DOHH2 (cell line): Measurements from ENCODE around the gene SLMAP.

Source experiments
- H3F3A ChIP-seq: fragments of 200-600 bp; sonication (generic), shearing (Covaris generic); 2 replicates; pipeline ENCODE4 v1.6.0; 2016; ENCODE audit warnings: antibody characterized with exemption, mild to moderate bottlenecking; ENCODE audit not compliant: control insufficient read depth, insufficient read depth
- H3K27ac ChIP-seq: fragments of 200-600 bp; sonication (generic); 2 replicates; pipeline ENCODE4 v1.5.1; 2014; ENCODE audit warnings: low read depth, mild to moderate bottlenecking, low read length, moderate library complexity
- H3K27me3 ChIP-seq: fragments of 200-600 bp; sonication (generic); 2 replicates; pipeline ENCODE4 v1.6.1; 2014; ENCODE audit warnings: mild to moderate bottlenecking, low read length, mixed read lengths; ENCODE audit not compliant: control insufficient read depth
- H3K36me3 ChIP-seq: fragments of 200-600 bp; sonication (generic); 2 replicates; pipeline ENCODE4 v1.6.1; 2014; ENCODE audit warnings: mild to moderate bottlenecking, low read length, moderate library complexity, mixed read lengths; ENCODE audit not compliant: control insufficient read depth
- H3K4me1 ChIP-seq: fragments of 200-600 bp; sonication (generic); 2 replicates; pipeline ENCODE4 v1.6.1; 2014; ENCODE audit warnings: mild to moderate bottlenecking, low read length, mixed read lengths; ENCODE audit not compliant: control insufficient read depth
- H3K4me2 ChIP-seq: fragments of 200-600 bp; sonication (generic); 2 replicates; pipeline ENCODE4 v1.6.0; 2014; ENCODE audit warnings: mild to moderate bottlenecking, low read length, moderate library complexity
- H3K4me3 ChIP-seq: fragments of 200-600 bp; sonication (generic); 2 replicates; pipeline ENCODE4 v1.5.1; 2014; ENCODE audit warnings: mild to moderate bottlenecking, low read length, mixed read lengths
- H3K79me2 ChIP-seq: fragments of 200-600 bp; sonication (generic); 2 replicates; pipeline ENCODE4 v1.6.1; 2014; ENCODE audit warnings: mild to moderate bottlenecking, low read length, mixed read lengths; ENCODE audit not compliant: control insufficient read depth
- H3K9me2 ChIP-seq: fragments of 200-600 bp; sonication (generic); replicated peaks from 2 replicates; pipeline ENCODE4 v1.6.1; 2014; ENCODE audit warnings: mild to moderate bottlenecking, low read length, mixed read lengths; ENCODE audit not compliant: control insufficient read depth
- H3K9me3 ChIP-seq: fragments of 200-600 bp; sonication (generic); 2 replicates; pipeline ENCODE4 v1.6.1; 2014; ENCODE audit warnings: antibody characterized with exemption, low read length, mixed read lengths; ENCODE audit not compliant: control insufficient read depth, insufficient read depth
- H4K20me1 ChIP-seq: fragments of 200-600 bp; sonication (generic); 2 replicates; pipeline ENCODE4 v1.6.0; 2014; ENCODE audit warnings: low read depth, mild to moderate bottlenecking, antibody characterized with exemption, low read length, moderate library complexity; ENCODE audit not compliant: control insufficient read depth, insufficient read depth
- EZH2phosphoT487 ChIP-seq: fragments of 200-600 bp; sonication (generic); IDR thresholded peaks from 2 replicates; pipeline ENCODE4 v1.6.1; 2017; ENCODE audit warnings: borderline replicate concordance, mild to moderate bottlenecking, antibody characterized with exemption, low read length, moderate library complexity, mixed read lengths
- TF ChIP-seq, protein P1 (sequence below): fragments of 200-600 bp; sonication (generic); IDR thresholded peaks from one replicate; pipeline ENCODE4 v1.5.1; 2014; ENCODE audit warnings: antibody characterized with exemption, mild to moderate bottlenecking, low read depth, low read length; ENCODE audit not compliant: poor library complexity, severe bottlenecking

Gene SLMAP

DNA sequence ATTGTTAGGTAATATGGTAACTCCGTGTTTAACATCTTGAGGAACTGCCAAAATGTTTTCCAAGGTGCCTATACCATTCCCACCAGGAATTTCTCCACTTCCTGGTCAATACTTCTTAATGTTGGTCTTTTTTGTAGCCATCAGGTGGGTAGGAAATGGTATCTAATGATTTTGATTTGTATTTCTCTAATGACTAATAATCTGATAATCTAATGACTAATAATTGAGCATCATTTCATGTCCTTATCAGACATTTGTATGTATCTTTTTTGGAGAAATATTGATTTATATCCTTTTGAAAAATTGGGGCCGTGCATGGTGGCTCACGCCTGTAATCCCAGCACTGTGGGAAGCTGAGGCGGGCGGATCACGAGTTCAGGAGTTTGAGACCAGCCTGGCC lies 38.8 kb downstream of the SLMAP start:
- H3K9me2 ChIP-seq: no peaks in the 10 kb centered on the region
- no peak overlapping the region for H3K4me2 ChIP-seq
- H3K27me3 ChIP-seq: no peaks in the 10 kb centered on the region
- H3K79me2 ChIP-seq: peaks cover 65% of the 10 kb centered on the region
- H3F3A ChIP-seq: peaks cover 5% of the 10 kb centered on the region; the same call in 1 of the 2 replicates
- H3K4me1 ChIP-seq: no peaks in the 10 kb centered on the region
- no peaks in the 10 kb centered on the region; the same call in 1 of the 2 replicates for H4K20me1 ChIP-seq
- H3K36me3 ChIP-seq: no peaks in the 10 kb centered on the region
- no peak overlapping the region for H3K27ac ChIP-seq
- TF ChIP-seq, protein P1, sequence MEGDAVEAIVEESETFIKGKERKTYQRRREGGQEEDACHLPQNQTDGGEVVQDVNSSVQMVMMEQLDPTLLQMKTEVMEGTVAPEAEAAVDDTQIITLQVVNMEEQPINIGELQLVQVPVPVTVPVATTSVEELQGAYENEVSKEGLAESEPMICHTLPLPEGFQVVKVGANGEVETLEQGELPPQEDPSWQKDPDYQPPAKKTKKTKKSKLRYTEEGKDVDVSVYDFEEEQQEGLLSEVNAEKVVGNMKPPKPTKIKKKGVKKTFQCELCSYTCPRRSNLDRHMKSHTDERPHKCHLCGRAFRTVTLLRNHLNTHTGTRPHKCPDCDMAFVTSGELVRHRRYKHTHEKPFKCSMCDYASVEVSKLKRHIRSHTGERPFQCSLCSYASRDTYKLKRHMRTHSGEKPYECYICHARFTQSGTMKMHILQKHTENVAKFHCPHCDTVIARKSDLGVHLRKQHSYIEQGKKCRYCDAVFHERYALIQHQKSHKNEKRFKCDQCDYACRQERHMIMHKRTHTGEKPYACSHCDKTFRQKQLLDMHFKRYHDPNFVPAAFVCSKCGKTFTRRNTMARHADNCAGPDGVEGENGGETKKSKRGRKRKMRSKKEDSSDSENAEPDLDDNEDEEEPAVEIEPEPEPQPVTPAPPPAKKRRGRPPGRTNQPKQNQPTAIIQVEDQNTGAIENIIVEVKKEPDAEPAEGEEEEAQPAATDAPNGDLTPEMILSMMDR: no peak
- no peak for TF ChIP-seq EZH2phosphoT487
- H3K9me3 ChIP-seq: no peaks in the 10 kb centered on the region
- no peak overlapping the region for H3K4me3 ChIP-seq

DNA sequence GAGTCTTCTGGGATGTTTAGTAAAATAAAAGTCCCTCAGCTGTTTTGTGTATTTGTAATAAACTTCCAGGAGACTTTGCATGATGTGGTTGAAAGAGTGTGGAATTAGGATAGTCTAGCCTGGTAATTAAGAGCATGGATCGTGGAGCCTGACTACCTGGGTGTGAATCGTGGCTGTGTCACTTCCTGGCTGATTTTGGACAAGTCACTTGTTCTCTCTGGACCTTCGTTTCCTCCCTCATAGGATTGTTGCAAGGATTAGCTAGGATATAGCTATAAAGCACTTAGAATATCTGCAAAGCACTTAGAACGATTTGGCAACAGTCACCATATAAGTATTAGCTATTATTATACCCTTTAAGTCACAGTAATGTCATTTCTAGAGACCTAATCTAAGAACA lies 40.2 kb downstream of the SLMAP start:
- Histone ChIP-seq H4K20me1 (no peaks in the 10 kb centered on the region; the same call in 1 of the 2 replicates), H3K4me3 (no peak overlapping the region), H3K79me2 (peaks cover 67% of the 10 kb centered on the region), H3K4me2 (no peak overlapping the region), H3K36me3 (no peaks in the 10 kb centered on the region), H3K4me1 (no peaks in the 10 kb centered on the region), H3K9me2 (no peaks in the 10 kb centered on the region), H3K27me3 (no peaks in the 10 kb centered on the region), H3K27ac (no peak overlapping the region), H3F3A (peaks cover 5% of the 10 kb centered on the region; the same call in 1 of the 2 replicates), H3K9me3 (no peaks in the 10 kb centered on the region)
- TF ChIP-seq EZH2phosphoT487: no peak
- TF ChIP-seq, protein P1: no peak

DNA sequence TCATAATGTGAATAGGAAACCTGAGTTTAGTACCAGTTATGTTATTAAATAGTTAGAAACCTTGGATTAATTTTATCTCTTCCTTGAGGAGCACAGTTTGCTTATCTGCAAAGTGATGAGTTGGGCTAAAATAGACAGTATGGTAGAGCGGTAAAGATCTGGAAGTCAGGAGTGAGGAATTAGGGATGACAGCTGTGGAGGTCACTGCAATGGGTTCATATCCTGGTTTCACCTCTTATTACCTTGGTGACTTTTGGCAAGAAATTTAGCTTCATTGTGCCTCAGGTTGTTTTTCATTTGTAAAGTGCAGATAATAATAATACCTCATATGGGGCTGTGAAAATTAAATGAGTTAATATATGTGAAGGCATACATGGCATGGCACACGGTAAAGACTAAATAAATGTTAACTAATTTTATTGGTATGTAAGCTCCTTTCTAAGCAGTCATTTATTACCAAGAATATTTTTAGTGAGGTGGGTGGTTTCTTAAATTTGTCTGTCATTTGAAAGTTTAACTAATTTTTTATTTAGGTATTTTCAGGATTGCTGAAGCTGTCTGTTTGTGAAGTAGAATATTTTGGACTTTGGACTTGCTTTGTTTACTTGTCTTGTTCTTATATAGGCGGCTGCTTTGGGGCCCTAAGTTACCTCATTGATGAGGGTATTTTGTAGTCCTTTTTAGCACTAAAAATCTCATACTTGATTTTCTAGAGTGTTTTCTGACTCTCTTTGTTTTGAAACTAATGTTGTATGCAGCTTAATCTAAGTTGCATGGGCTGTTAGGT lies 41.8 kb downstream of the SLMAP start:
- no peaks in the 10 kb centered on the region for H3K27me3 ChIP-seq
- no peaks in the 10 kb centered on the region for H3F3A ChIP-seq
- H3K9me2 ChIP-seq: no peaks in the 10 kb centered on the region
- no peak for TF ChIP-seq EZH2phosphoT487
- TF ChIP-seq, protein P1: no peak
- no peak overlapping the region for H3K27ac ChIP-seq
- no peak overlapping the region for H3K4me2 ChIP-seq
- peaks cover 66% of the 10 kb centered on the region for H3K79me2 ChIP-seq
- H4K20me1 ChIP-seq: no peaks in the 10 kb centered on the region; the same call in 1 of the 2 replicates
- no peaks in the 10 kb centered on the region for H3K36me3 ChIP-seq
- no peak overlapping the region for H3K4me3 ChIP-seq
- H3K9me3 ChIP-seq: no peaks in the 10 kb centered on the region
- H3K4me1 ChIP-seq: no peaks in the 10 kb centered on the region
